Epithelial cell of esophagus (primary cell): ENCODE results near the gene PEAK3.
A peak's percentile ranks its signal among the peaks of the same experiment; 100 is the strongest.

Experiments used
- DNase-seq: peaks from one replicate; pipeline ENCODE4 v3.0.0; 2010; ENCODE audit warnings: low read depth
- H3K4me3 ChIP-seq: 2 replicates; pipeline ENCODE4 v1.5.1; 2011; ENCODE audit warnings: mild to moderate bottlenecking, low read length, control low read depth
- TF ChIP-seq, protein P1 (sequence below): IDR thresholded peaks from 2 replicates; pipeline ENCODE4 v1.5.1; 2011; ENCODE audit warnings: low read depth, mild to moderate bottlenecking, low read length, control low read depth, inconsistent platforms; ENCODE audit not compliant: insufficient read depth; ENCODE audit errors: missing control alignments

PEAK3 gene

DNA sequence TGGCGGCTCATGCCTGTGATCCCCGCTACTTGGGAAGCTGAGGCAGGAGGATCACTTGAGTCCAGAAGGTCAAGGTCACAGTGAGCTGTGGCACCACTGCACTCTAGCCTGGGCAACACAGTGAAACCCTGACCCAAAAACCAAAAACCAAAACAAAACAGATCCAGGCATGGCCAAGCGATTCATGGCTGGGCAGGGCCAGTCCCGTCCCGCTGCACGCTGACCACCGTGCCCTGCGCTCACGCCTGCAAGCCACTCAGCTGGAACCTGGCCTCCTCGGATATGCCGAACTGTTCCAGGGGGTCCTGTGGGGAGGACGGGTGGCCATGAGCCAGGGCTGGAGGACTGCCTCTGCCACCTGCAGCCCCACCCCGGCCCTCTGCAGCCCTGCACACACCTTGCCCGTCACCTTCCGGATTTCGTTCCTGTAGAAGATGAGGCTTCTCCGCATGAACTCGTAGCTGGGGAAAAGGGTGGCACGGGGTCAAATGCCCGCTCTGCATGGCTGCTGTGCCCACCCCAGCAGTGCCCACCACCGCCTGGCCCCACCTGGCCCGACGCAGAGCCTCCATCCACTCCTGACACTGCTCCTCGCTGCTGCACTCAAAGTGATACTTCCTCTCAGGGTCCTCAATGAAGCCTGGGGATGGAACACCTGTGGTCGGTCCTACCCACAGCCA is 48.2 kb downstream of the PEAK3 start:
- DNase-seq = no peak
- TF ChIP-seq, protein P1, sequence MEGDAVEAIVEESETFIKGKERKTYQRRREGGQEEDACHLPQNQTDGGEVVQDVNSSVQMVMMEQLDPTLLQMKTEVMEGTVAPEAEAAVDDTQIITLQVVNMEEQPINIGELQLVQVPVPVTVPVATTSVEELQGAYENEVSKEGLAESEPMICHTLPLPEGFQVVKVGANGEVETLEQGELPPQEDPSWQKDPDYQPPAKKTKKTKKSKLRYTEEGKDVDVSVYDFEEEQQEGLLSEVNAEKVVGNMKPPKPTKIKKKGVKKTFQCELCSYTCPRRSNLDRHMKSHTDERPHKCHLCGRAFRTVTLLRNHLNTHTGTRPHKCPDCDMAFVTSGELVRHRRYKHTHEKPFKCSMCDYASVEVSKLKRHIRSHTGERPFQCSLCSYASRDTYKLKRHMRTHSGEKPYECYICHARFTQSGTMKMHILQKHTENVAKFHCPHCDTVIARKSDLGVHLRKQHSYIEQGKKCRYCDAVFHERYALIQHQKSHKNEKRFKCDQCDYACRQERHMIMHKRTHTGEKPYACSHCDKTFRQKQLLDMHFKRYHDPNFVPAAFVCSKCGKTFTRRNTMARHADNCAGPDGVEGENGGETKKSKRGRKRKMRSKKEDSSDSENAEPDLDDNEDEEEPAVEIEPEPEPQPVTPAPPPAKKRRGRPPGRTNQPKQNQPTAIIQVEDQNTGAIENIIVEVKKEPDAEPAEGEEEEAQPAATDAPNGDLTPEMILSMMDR = no peak
- H3K4me3 ChIP-seq = no peak overlapping the region

DNA sequence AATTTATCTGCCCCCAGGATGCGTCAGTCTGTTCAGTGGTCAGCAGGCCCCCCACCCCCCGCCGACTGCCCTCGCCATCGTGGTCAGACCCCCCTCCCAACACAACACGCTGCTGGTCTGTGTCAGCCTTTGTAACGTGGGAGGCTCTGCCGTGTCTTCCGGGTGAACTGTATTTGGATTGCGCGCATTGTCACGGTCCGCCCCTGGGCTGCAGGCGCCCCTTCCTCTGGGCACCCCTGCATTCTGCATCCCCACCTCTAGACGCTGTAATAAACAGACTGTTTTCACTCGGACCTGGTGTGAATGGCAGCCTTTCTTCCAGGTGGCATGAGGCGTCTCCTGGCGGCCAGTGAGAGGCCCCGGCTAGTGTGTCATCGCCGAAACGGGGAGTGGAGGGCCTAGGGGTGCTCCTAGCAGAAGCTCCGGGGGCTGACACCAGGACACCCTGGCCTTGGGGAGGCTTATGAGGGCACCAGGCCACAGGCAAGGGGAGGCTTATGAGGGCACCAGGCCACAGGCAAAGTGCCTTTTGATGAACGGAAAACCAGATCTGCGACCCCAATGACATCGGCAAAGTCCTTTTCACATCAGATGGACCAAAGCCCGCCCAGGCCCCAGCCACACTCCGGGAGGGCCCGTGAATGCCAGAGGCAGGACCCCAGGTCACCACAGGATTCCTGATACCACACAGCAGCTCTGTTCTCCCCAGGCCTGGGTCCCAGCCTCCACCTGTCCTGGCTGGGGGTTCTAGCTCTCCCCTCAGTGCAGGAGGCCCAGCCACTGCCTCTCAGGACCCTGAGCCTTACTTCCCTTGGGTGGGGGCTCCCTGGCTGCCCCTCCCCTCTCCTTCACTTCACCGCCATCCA is 49.5 kb downstream of the PEAK3 start:
- H3K4me3 ChIP-seq = no peak overlapping the region
- DNase-seq = no peak
- TF ChIP-seq, protein P1 = no peak

DNA sequence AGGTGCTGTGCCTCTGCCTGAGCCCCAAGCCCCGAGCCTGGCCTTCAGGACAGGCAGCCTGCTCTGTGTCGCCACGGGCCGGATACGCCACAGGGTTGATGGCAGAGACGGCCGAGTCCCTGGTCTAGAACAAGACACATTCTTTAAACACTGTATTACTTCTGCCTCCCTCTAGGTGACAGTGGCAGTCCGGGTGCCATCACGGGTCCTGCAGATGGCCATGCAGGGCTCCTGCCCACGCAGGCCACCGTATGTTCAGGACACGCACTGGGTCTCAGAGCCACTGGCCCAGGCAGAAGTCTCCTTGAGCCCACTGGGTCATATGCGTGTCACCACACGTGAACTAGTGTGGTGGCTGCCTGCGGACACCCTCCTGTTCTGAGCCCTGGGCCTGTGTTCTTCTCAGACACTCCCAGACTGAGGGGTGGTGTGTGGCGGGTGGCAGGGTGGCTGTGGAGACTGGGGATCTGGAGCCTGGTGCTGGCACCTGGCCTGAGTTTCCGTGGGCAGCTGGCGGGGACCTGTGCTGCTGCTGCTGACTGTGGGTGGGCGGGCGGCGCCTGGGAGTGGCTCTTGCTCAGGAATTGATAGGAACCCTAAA is 50.3 kb downstream of the PEAK3 start:
- TF ChIP-seq, protein P1 = peak; percentile 24
- no peak overlapping the region for H3K4me3 ChIP-seq
- DNase-seq = no peak

DNA sequence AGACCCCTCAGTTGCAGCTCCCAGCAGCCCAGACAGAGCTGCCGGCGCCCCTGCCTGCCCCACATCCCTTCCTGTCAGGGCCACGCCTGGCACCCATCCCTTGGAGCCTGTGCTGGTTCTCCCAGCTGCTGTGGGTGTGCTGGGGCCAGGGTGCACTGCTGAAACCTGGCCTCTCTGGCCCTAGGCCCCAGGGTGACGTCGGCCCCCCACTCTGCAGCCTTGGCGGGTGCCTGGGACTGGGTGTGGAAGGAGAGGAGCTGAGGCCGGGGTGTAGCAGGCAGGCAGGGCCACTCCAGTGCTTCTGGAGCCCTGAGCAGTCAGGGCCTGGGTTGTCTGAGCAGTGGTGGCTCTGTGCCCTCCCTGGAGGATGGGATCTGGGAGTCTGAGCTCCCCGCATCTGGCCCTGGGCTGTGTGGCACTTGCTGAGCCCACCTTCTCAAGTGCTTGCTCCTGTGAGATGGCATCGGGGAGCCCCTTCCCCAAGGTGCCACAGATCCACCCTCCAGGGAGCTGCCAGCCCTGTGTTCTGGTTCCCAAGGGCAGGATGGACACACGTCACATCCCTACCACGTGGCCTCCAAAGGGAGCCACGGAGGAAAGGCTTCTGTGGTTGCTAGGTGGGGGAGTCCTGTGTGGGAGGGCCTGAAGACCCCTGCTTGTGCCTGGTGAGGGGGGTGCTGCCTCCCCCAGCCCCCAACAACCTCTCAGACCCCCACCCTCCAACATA is 51.0 kb downstream of the PEAK3 start:
- DNase-seq = no peak
- no peak overlapping the region for H3K4me3 ChIP-seq
- TF ChIP-seq, protein P1 = no peak

DNA sequence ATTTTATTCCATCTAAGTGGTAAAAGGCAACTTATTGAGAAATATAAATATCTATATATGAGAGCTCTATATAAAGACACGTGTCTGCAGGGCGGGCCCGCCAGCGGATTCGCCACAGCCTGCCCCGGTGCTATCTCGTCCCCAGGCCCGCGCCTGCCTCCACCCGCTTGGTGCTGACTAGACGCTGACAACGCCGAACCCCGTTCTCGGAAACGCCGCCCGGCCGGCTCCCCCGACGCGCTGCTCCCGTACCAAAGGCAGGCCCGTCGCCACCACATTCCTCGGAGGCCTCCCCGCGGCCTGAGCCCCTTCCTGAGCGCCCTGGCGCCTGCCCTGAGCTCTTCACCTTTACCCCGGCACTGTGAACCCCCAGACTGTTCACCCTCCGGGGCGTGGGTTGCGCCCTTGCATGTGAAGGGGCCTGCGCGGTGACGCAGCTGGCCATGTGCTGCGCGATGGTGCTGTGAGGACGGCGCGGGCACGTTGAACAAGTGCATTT is 51.9 kb downstream of the PEAK3 start:
- TF ChIP-seq, protein P1 = no peak
- H3K4me3 ChIP-seq = no peak overlapping the region
- no peak for DNase-seq
